Heart left ventricle (tissue), 13 donors: ENCODE measurements around the gene IFIH1.

Experiments
- POLR2A ChIP-seq, 2 donors: fragments of 450-650 bp; IDR thresholded peaks; one replicate each; pipeline ENCODE4 v1.6.1; 2017; ENCODE audit warnings: antibody characterized with exemption in 2 of 2, mild to moderate bottlenecking in 2 of 2, moderate library complexity in 2 of 2
- TF ChIP-seq, protein P1 (sequence below), 12 donors: fragments of 200-600 bp; sonication (generic) in 4 of 12; IDR thresholded peaks; one replicate each; pipeline versions ENCODE4 v1.5.0 to v1.8.0; 2018 to 2022; ENCODE audit warnings: antibody characterized with exemption in 12 of 12, mild to moderate bottlenecking in 5 of 12
- donor health status: ischemic (EF 13 %, LVEDD 7.1; RV severe dilation, severe dysfunction).
- donor health status: DM: no; HTN: yes; CAD: no.
- donor health status: DM: no; HTN: no; CAD: no.
- donor health status: ischemic (EF 25% LVEDD 6.9; RV normal size, moderate dysfunction).
- donor health status: ischemic (EF 25% LVEDD 5.7; RV mildly dilated, moderate dysfunction).
- donor health status: ischemic (EF 35%, LVEDD 5.7; RV mildly dilated, moderate dysfunction).
- donor health status: nonischemic (EF 11% LVEDD 7.7; RV severe dilation, severe dysfunction).
- donor health status: DM: yes; HTN: yes; CAD: no.
- donor health status: PGD.
- donor health status: ischemic (EF 29% LVEDD 5.4; RV normal size, mild dysfunction).
- donor health status: nonischemic (EF 23%, LVEDD 6.1; RV moderate dilation, normal function).

DNA sequence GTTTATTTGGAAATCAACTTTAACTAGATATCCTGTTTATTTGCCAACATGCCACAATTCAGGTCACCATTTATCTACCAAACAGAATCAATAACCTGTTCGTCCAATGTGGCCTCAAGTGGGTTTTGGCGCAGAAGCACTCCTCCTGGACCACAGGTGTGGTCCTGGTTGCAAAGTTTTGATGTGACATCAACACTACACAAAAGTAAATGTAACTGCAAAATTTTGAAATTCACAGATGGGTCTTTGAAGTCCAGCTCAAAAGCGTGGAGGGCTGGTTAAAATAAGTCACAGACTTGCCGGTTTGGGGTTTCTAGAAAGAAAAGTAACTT lies 25.0 kb upstream of the IFIH1 start:
- TF ChIP-seq, protein P1, sequence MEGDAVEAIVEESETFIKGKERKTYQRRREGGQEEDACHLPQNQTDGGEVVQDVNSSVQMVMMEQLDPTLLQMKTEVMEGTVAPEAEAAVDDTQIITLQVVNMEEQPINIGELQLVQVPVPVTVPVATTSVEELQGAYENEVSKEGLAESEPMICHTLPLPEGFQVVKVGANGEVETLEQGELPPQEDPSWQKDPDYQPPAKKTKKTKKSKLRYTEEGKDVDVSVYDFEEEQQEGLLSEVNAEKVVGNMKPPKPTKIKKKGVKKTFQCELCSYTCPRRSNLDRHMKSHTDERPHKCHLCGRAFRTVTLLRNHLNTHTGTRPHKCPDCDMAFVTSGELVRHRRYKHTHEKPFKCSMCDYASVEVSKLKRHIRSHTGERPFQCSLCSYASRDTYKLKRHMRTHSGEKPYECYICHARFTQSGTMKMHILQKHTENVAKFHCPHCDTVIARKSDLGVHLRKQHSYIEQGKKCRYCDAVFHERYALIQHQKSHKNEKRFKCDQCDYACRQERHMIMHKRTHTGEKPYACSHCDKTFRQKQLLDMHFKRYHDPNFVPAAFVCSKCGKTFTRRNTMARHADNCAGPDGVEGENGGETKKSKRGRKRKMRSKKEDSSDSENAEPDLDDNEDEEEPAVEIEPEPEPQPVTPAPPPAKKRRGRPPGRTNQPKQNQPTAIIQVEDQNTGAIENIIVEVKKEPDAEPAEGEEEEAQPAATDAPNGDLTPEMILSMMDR (IDR thresholded peaks at IDR 0.05) = no peak
- TF ChIP-seq POLR2A (IDR thresholded peaks at IDR 0.05) = no peak
